GM18858 (cell line): ENCODE results near the gene CD247.

ENCODE experiments used
- ATAC-seq: cut with Tn5 transposase; IDR thresholded peaks from one replicate; pipeline ENCODE4 v1.9.1; 2021; ENCODE audit not compliant: unreplicated experiment

The CD247 gene

DNA sequence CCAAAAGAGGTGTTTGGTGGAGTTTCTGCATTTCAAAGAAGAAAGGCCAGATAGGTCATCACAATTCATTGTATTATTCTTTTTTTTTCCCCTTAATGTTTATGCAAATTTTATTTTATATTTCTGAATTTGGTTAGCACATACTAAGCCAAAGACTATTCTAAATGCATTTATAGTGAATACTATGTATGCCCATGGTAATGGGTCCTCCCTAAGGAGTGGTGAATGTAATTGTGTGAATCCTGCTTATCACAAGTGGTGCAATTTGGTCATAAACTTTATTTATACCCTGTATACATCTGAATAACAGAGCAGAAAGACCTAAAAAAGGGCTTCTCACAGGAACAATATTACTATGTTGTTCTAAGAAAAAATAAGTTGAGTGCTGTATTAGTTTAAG is 99.1 kb downstream of the CD247 start:
- no peak for ATAC-seq

DNA sequence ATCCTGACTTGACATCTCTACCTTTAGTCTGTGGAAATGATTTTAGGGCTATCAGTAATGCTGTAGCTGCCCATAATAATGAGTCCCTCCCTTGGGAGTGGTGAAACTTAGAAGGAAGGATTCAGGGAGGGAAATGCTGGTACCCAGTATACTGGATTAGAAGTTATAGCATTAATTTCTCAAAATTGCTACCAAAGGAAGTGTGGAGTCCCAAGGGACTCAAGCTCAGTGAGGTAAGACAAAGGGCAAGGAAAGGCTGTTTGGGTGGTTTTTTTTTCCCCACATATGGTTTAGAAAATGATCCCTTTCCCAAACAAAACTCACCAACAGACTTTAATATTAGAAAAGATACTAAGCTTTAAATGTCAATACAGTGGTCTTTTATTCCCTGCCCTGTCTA is 99.9 kb downstream of the CD247 start:
- no peak for ATAC-seq

GRCh38 chr1:167416506-167416905 is 101.8 kb downstream of the CD247 start:
- no peak for ATAC-seq

GRCh38 chr1:167413328-167413727 is 105.0 kb downstream of the CD247 start:
- no peak for ATAC-seq

- ATAC-seq = no peak
Observed at GRCh38 chr1:167412920-167413319, 105.4 kb downstream of the CD247 start.

DNA sequence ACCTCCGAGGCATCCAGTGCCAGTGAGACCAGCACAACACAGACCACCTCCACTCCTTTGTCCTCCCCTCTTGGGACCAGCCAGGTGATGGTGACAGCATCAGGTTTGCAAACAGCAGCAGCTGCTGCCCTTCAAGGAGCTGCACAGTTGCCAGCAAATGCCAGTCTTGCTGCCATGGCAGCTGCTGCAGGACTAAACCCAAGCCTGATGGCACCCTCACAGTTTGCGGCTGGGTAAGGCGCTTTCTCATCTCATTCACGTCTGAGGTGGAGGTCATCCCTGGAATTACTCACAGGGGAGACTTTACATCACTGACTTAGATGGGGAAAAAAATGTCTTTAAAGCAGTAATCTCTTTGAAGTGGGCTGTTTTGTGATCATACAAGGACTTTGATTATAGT is 106.3 kb downstream of the CD247 start:
- no peak for ATAC-seq

DNA sequence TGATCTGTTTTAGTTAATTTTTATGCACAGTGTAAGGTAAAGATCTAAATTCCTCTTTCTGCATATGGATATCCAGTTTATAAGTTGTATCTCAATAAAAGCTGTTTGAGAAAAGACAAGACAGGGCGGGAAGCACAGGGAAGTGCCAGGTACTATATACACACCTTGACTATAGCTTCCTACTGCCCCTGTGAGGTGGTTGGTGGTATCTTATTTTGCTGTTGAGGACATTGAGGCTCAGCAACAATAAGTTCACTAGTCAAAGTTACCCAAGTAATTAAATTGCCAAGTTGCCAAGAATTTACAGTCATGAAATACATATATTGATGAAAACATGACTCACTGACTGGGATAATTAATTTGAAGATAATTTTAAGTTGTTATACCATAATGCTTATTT is 109.1 kb downstream of the CD247 start:
- no peak for ATAC-seq

DNA sequence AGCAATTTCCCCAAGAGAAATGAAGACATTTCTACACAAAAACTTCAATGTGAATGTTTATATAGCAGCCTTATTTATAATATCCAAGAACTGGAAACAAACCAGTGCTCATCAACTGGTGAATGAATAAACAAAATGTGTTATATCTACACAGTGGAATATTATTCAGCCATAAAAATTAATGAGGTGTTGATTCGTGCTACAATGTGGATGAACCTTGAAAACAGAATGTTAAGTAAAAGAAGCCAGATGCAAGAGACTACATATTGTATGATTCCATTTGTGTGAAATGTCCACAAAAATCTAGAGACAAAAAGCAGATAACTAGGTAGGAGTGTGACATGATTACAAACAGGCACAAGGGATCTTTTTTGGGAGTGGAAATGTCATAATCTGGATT is 110.0 kb downstream of the CD247 start:
- ATAC-seq = no peak

- no peak for ATAC-seq
Observed at GRCh38 chr1:167404908-167405307, 113.4 kb downstream of the CD247 start.

DNA sequence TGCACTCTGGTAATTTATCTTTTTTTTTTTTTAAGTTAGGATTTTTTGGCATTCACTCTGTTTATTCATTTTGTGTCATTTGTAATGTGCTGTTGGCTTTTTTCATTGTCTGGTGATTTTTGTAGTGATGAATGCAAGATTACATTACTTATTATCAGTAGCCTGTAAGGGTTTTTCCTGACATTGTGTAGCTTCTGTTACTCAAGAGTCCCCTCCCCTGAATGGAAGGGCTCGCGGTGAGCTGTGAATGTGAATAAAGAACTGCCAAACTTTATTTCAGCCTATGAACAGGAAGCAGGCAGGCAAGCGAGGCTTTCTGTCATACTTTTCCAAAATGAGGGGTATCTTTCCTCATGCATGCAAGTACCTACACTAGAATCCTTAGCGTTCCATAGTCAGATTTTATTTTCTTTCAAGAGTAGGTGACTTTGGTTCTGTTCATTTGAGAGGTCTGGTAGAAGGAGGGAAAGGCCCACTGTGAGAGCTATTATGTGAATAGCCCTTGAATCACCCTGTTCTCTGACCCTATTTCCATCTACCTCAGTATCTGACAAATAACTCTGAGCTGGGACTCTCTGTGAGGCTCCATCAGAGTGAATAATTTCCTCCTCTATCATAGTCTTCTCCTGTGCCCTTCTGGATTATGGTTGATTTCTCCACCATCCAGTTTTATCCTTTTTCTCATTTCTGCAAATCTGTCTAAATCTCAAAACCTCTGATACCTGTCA is 114.0 kb downstream of the CD247 start:
- ATAC-seq = no peak

DNA sequence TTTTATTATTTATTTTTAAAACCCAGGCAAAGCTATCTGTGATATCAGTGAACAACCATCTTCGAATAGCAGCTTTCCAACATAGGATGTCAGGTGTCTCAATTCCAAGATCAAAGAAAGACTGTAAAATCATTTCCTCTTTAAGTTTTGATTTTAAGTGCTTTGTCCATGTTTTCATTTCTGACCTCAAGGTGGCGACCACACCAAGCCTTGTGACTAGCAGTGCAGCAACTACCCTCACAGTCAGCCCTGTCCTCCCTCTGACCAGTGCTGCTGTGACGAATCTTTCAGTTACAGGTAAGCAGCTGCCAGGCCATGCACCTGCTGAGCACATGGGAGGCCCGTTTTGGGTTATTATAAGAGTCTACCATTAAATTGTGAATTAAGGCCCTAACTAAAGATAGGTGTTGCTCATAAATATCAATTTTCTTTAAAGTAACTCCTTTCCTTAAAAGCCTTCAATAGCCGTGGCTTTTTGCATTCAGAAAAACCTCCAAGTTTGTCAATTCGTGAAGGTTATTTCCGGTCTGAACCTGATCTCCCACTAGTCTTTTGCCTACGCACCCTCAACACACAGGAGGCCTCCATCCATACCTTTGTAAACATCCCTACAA is 117.0 kb downstream of the CD247 start:
- ATAC-seq = no peak

DNA sequence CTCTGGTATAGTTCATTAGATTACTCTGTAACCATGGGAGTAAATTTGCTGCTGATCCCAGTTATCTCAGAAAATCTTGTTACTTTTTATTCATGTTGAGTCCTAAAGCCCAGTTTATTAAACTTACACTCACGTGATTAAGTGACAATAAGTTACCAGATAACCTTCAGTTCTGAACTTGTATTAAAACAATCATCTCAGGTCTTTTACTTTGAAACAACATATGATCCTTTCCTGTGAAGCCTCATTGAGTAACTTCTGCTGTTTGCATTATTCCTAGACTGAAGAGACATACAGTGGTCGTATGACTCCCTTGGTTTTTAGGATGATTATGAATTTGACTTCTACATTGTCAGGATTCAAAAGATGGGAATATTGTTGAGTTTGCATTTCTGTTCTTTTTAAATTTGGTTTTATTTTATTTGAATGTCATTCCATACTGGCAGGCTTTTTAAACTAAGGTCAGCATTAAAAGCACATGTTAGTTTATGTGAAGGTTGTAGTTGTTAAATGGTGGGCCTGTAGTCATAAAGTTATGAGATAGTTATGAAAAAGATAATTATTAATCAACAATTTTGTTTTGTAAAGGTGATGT is 117.9 kb downstream of the CD247 start:
- no peak for ATAC-seq

- no peak for ATAC-seq
Observed at GRCh38 chr1:167392200-167392696, 126.1 kb downstream of the CD247 start.

DNA sequence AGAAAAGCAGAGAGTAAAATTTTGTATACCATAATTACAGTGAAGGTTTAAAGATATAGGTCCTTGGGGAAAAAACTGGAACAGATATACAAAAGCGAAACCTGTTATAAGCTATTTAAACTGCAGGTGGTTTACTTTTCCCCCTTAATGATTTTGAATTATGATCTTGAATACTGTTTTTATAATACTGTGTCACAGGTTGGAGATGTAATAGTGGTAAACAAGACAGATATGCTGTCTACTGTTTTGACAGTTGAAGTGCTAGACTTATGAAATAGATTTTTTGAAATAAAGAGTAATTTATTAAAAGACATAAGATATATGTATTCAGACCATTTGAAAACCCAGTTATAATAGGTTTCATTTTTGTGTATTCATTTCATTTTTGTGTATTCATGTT is 129.4 kb downstream of the CD247 start:
- no peak for ATAC-seq

GRCh38 chr1:167387251-167387910 is 130.9 kb downstream of the CD247 start:
- no peak for ATAC-seq
